ENCODE data around the gene TFAP2A.

GRCh38 chr6:10386756-10387654, 27.9 kb downstream of the TFAP2A start:
- TF ChIP-seq CTCF (optimal IDR thresholded peaks at IDR 0.05 in 1 of 3, IDR thresholded peaks at IDR 0.05 in 1 of 3, conservative IDR thresholded peaks at IDR 0.05 in 1 of 3; ENCODE audit: extremely low read depth in 1 of 3, insufficient read depth in 2 of 3, low read length in 3 of 3): no peak
- TF ChIP-seq EZH2 (IDR thresholded peaks at IDR 0.05; ENCODE audit: low read length): no peak
